22Rv1 (cell line): ENCODE measurements around the gene TNFRSF12A.

Experiments used
- CTCF ChIP-seq: fragments of 450-650 bp; IDR thresholded peaks from 2 replicates; pipeline ENCODE4 v1.5.1; 2017; ENCODE audit warnings: mild to moderate bottlenecking
- ZFX ChIP-seq: fragments of 450-650 bp; IDR thresholded peaks from 2 replicates; pipeline ENCODE4 v1.6.1; 2017; ENCODE audit warnings: antibody characterized with exemption, borderline replicate concordance

GRCh38 chr16:2986623-2987188 is 33.5 kb upstream of the TNFRSF12A start:
- no peak for TF ChIP-seq CTCF
- no peak for TF ChIP-seq ZFX
